Psoas muscle (tissue), 8 donors: ENCODE data around the gene SDS. TPM values are rescaled to one million over a fixed set of nuclear protein-coding genes. Genes with fewer than 3 reads are reported as not detected.

Experiments used
- ATAC-seq, 4 donors: fragments of 200-7000 bp; cut with Tn5 transposase; one replicate each; pipeline ENCODE4 v1.9.1; 2020; ENCODE audit warnings: moderate library complexity in 3 of 4, mild to moderate bottlenecking in 2 of 4
- DNase-seq, 2 donors: peaks; one replicate each; pipeline ENCODE4 v3.0.0-alpha.2; 2020
- H3K27ac ChIP-seq: fragments of 200-600 bp; one replicate; pipeline ENCODE4 v1.8.0; 2022
- H3K27me3 ChIP-seq, 3 donors: fragments of 200-600 bp in 1 of 3; one replicate each; pipeline versions ENCODE4 v1.6.1 to v1.8.0; 2013 to 2022; ENCODE audit warnings: low read length in 2 of 3, mild to moderate bottlenecking in 2 of 3, moderate library complexity in 1 of 3; ENCODE audit not compliant: insufficient read depth in 3 of 3
- H3K36me3 ChIP-seq, 2 donors: fragments of 200-600 bp in 1 of 2; one replicate each; pipeline versions ENCODE4 v1.6.1 to v1.8.0; 2013 to 2022; ENCODE audit warnings: low read depth in 1 of 2, mild to moderate bottlenecking in 1 of 2, moderate library complexity in 1 of 2; ENCODE audit not compliant: insufficient read depth in 1 of 2
- H3K4me1 ChIP-seq: fragments of 200-600 bp; one replicate; pipeline ENCODE4 v1.8.0; 2022
- H3K4me3 ChIP-seq: fragments of 200-600 bp; one replicate; pipeline ENCODE4 v1.8.0; 2022; ENCODE audit warnings: mild to moderate bottlenecking
- H3K9me3 ChIP-seq: fragments of 200-600 bp; one replicate; pipeline ENCODE4 v1.8.0; 2022
- CTCF ChIP-seq: fragments of 200-600 bp; IDR thresholded peaks from one replicate; pipeline ENCODE4 v1.8.0; 2022; ENCODE audit warnings: antibody characterized with exemption
- WGBS, 3 donors: extraction: QIAGEN DNeasy Blood & Tissue Kit; methylation state at CpG; one replicate each; pipeline versions ENCODE4 v1.1.6 to v1.1.7; 2013; 5-methylcytosine and 5-hydroxymethylcytosine counted together
- intact Hi-C, 2 donors: fragments of 100-400 bp; cut with DNase I; formaldehyde crosslinking; loops; one replicate each; pipeline versions ENCODE4 v1.11.0 to v1.14.2; 2022
- polyA plus RNA-seq, 3 donors: library from polyadenylated mRNA; stranded (reverse); fragments of 200-250 nt; gene quantifications; one replicate each; pipeline ENCODE4 v1.2.3, GENCODE V29; 2013
- total RNA-seq, 4 donors: library from RNA; stranded (reverse); fragmentation: NEBNext Ultra II Directional in 2 of 4; extraction: Animal tissue kit (Norgen Biotek cat#: 25700) in 2 of 4; gene quantifications; one replicate each; pipeline versions ENCODE4 v1.2.1 to v1.2.4, GENCODE V29; 2021 to 2023
- donor health status: healthy with polysubstance abuse.
- donor health status: DM: no; HTN: no; CAD: no; lungs with moderate emphysema.
- donor health status: Bipolar disorder and iron deficiency.
- donor health status: healthy.
- donor health status: DM: yes; HTN: yes; CAD: no.
- donor health status: DM: no; HTN: no; CAD: no.
- donor health status: DM: no; HTN: no; CAD: no.
- donor health status: DM: yes; HTN: yes; CAD: no.

The SDS gene
- total and polyA plus RNA-seq, 7 donors = 0.05 to 0.91 (median 0.38) TPM; not detected in 3

- no peak for TF ChIP-seq CTCF
- H3K27me3 ChIP-seq = peaks cover 0 to 2% (median 0%) of the 10 kb centered on the region in 3 donors
- H3K9me3 ChIP-seq = no peaks in the 10 kb centered on the region
- no peaks in the 10 kb centered on the region for H3K36me3 ChIP-seq
- no peak for ATAC-seq
- intact Hi-C loops = no loop called here
- H3K27ac ChIP-seq = no peak overlapping the region
- no peaks in the 10 kb centered on the region for H3K4me1 ChIP-seq
- 79 to 84% (median 80%) methylated on average over 9 of the region's 9 CpGs for WGBS, 3 donors
- DNase-seq = no peak
- H3K4me3 ChIP-seq = no peak overlapping the region
Measured at GRCh38 chr12:113414519-113415038, 10.9 kb upstream of the SDS start.

- no peak for TF ChIP-seq CTCF
- Histone ChIP-seq H3K4me1 (no peaks in the 10 kb centered on the region), H3K27me3 (peaks cover 0 to 2% (median 0%) of the 10 kb centered on the region in 3 donors), H3K27ac (no peak overlapping the region), H3K9me3 (no peaks in the 10 kb centered on the region), H3K4me3 (no peak overlapping the region), H3K36me3 (no peaks in the 10 kb centered on the region)
- peak in 1 of 4 donors; percentile 40 for ATAC-seq
- WGBS, 3 donors = 50 to 54% (median 51%) methylated on average over 11 of the region's 11 CpGs
- intact Hi-C loops = no loop called here
- DNase-seq = no peak
Measured at GRCh38 chr12:113413488-113413939, 9.8 kb upstream of the SDS start.

- H3K4me1 ChIP-seq = no peaks in the 10 kb centered on the region
- no peak overlapping the region for H3K27ac ChIP-seq
- ATAC-seq (no peak), DNase-seq (no peak)
- no peaks in the 10 kb centered on the region for H3K36me3 ChIP-seq
- intact Hi-C loops = no loop called here
- WGBS, 3 donors = 60 to 62% (median 61%) methylated on average over 9 of the region's 9 CpGs
- H3K4me3 ChIP-seq = no peak overlapping the region
- H3K9me3 ChIP-seq = no peaks in the 10 kb centered on the region
- no peak for TF ChIP-seq CTCF
- H3K27me3 ChIP-seq = peaks cover 0 to 2% (median 0%) of the 10 kb centered on the region in 3 donors
Measured at GRCh38 chr12:113409462-113410124, 5.9 kb upstream of the SDS start.

- Histone ChIP-seq H3K4me3 (no peak overlapping the region), H3K36me3 (no peaks in the 10 kb centered on the region), H3K27ac (no peak overlapping the region), H3K4me1 (no peaks in the 10 kb centered on the region), H3K9me3 (no peaks in the 10 kb centered on the region), H3K27me3 (peaks cover 0 to 2% (median 0%) of the 10 kb centered on the region in 3 donors)
- WGBS, 3 donors = 91 to 93% (median 91%) methylated on average over 11 of the region's 11 CpGs
- TF ChIP-seq CTCF = no peak
- DNase-seq = no peak
- ATAC-seq = no peak
- intact Hi-C loops = no loop called here
Measured at GRCh38 chr12:113408756-113409298, 5.1 kb upstream of the SDS start.
